Hepatocyte (in vitro differentiated cells): Measurements from ENCODE around the gene DCC.

Experiments
- CTCF ChIP-seq: fragments of 200-600 bp; sonication (generic); IDR thresholded peaks from 2 replicates; pipeline ENCODE4 v1.5.1; 2016; ENCODE audit warnings: antibody characterized with exemption, mild to moderate bottlenecking; ENCODE audit not compliant: poor library complexity
- EZH2 ChIP-seq: fragments of 200-600 bp; sonication (generic); IDR thresholded peaks from 2 replicates; pipeline ENCODE4 v1.6.1; 2016; ENCODE audit warnings: antibody characterized with exemption, mild to moderate bottlenecking, borderline replicate concordance
- EZH2phosphoT487 ChIP-seq: fragments of 200-600 bp; sonication (generic); IDR thresholded peaks from one replicate; pipeline ENCODE4 v1.6.1; 2018; ENCODE audit warnings: antibody characterized with exemption, mild to moderate bottlenecking, low read depth, moderate library complexity; ENCODE audit not compliant: unreplicated experiment, severe bottlenecking

- no peak for TF ChIP-seq CTCF
- TF ChIP-seq EZH2: no peak
- TF ChIP-seq EZH2phosphoT487: no peak
These were observed 409.5 kb downstream of the DCC start for GRCh38 chr18:52749542-52749941.
